Vagina (tissue), 2 donors: ENCODE data around the gene INTS11. TPM values are rescaled to one million over a fixed set of nuclear protein-coding genes. Genes with fewer than 3 reads are reported as not detected.
A peak's percentile ranks its signal among the peaks of the same experiment; 100 is the strongest.

Source experiments
- DNase-seq, 2 donors: peaks; one replicate each; pipeline ENCODE4 v3.0.0-alpha.2; 2017; ENCODE audit errors: extremely low spot score in 2 of 2
- H3K27ac ChIP-seq: fragments of 200-600 bp; sonication (generic); one replicate; pipeline ENCODE4 v1.5.1; 2019
- H3K27me3 ChIP-seq: fragments of 200-600 bp; sonication (generic); one replicate; pipeline ENCODE4 v1.5.1; 2019
- H3K36me3 ChIP-seq, 2 donors: fragments of 200-600 bp; sonication (generic); one replicate each; pipeline ENCODE4 v1.5.1; 2017 to 2019
- H3K4me1 ChIP-seq: fragments of 200-600 bp; sonication (generic); one replicate; pipeline ENCODE4 v1.5.1; 2019
- H3K4me3 ChIP-seq, 2 donors: fragments of 200-600 bp; sonication (generic); 1 replicate in 1 of 2; 2 replicates in 1 of 2; pipeline ENCODE4 v1.5.1; 2016 to 2019
- H3K9me3 ChIP-seq: fragments of 200-600 bp; sonication (generic); one replicate; pipeline ENCODE4 v1.5.1; 2019
- POLR2A ChIP-seq, 2 donors: fragments of 450-650 bp; IDR thresholded peaks; one replicate each; pipeline ENCODE4 v1.6.1; 2017; ENCODE audit warnings: antibody characterized with exemption in 2 of 2, mild to moderate bottlenecking in 2 of 2, moderate library complexity in 2 of 2
- POLR2AphosphoS5 ChIP-seq, 2 donors: sonication (generic); formaldehyde crosslinking; IDR thresholded peaks; one replicate each; pipeline ENCODE4 v1.9.0; 2017; ENCODE audit warnings: antibody characterized with exemption in 2 of 2, mild to moderate bottlenecking in 2 of 2, low read depth in 1 of 2; ENCODE audit not compliant: insufficient read depth in 1 of 2
- intact Hi-C: fragments of 100-400 bp; cut with DNase I; formaldehyde crosslinking; loops from one replicate; pipeline ENCODE4 v1.15.1; 2023
- total RNA-seq: library from RNA; depleted of rRNA; stranded (reverse); fragments of >200 nt; gene quantifications from one replicate; pipeline ENCODE4 v1.2.3, GENCODE V29; 2016
- TF ChIP-seq, protein P1 (sequence below), 3 experiments: fragments of 450-650 bp in 2 of 3; fragments of 200-600 bp in 1 of 3; sonication (generic) in 1 of 3; IDR thresholded peaks; one replicate each; pipeline ENCODE4 v1.5.1; 2017 to 2019; ENCODE audit warnings: antibody characterized with exemption in 3 of 3, mild to moderate bottlenecking in 2 of 3, moderate library complexity in 2 of 3

INTS11 gene
- total RNA-seq, 1 donor from 2014 or later, result 142 TPM

DNA sequence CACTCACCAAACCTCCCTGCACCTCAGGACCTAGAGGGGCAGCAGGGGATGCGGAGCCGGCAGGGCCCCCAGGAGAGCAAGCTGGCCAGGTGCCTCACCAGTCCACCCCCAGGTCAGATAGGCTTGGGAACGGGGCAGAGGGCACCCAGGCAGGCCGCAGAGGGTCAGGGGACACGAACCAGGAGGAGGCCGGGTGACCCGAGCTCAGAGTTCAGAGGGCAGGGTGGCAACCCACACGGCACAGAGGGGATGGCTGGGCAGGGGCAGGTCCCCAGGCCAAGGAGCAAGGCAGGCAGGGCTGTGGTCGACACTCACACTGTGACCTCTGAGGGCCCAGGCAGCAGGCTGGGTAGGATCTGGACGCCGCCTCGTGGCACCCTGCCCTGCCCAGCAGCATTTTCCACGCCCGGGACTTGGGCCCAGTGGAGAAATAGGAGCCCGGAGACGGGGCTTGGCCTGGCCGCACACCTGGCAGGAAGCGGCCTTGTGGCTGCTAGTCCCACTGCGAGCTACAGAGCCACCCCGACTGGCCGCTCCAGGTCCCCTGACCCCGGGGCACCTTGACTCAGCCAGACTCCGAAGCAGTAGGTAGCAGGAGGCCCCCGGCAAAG is 19.5 kb upstream of the INTS11 start:
- TF ChIP-seq, protein P1, sequence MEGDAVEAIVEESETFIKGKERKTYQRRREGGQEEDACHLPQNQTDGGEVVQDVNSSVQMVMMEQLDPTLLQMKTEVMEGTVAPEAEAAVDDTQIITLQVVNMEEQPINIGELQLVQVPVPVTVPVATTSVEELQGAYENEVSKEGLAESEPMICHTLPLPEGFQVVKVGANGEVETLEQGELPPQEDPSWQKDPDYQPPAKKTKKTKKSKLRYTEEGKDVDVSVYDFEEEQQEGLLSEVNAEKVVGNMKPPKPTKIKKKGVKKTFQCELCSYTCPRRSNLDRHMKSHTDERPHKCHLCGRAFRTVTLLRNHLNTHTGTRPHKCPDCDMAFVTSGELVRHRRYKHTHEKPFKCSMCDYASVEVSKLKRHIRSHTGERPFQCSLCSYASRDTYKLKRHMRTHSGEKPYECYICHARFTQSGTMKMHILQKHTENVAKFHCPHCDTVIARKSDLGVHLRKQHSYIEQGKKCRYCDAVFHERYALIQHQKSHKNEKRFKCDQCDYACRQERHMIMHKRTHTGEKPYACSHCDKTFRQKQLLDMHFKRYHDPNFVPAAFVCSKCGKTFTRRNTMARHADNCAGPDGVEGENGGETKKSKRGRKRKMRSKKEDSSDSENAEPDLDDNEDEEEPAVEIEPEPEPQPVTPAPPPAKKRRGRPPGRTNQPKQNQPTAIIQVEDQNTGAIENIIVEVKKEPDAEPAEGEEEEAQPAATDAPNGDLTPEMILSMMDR (IDR thresholded peaks at IDR 0.05), result no peak
- TF ChIP-seq POLR2AphosphoS5 (IDR thresholded peaks at IDR 0.05; ENCODE audit: insufficient read depth in 1 of 2, low read depth in 1 of 2), result no peak
- TF ChIP-seq POLR2A (IDR thresholded peaks at IDR 0.05), result no peak
- no peak for DNase-seq
- intact Hi-C loops, result no loop called here
- peaks cover 51% of the 10 kb centered on the region for H3K4me1 ChIP-seq
- no peak overlapping the region for H3K4me3 ChIP-seq
- H3K9me3 ChIP-seq, result no peaks in the 10 kb centered on the region
- peaks cover 0 to 15% of the 10 kb centered on the region in 2 donors for H3K36me3 ChIP-seq
- no peaks in the 10 kb centered on the region for H3K27me3 ChIP-seq
- H3K27ac ChIP-seq, result peak overlapping the region; percentile 81

DNA sequence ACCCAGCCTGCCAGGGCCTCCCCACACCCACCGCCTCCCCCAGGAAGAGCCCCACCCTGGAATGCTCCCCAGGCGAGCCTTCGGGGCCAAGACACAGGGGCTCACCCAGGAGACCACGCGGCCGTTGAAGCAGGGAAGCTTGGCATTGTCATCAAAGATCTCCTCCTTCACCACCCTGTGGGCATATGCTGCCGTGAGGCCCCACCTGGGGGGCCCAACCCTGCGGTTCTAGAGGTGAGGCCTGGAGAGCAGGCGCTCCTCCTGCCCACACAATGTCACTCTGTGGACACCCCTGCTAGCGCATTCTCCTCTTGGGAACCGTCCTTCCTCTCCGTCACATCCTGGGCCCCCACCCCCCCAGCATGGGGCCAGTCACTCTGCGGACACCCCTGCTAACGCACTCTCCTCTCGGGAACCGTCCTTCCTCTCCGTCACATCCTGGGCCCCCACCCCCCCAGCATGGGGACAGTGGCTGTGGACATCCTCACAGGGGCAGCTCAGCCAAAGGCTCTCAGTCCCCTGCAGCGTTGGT is 18.2 kb upstream of the INTS11 start:
- TF ChIP-seq POLR2AphosphoS5 (IDR thresholded peaks at IDR 0.05; ENCODE audit: insufficient read depth in 1 of 2, low read depth in 1 of 2) (no peak), POLR2A (IDR thresholded peaks at IDR 0.05) (no peak)
- TF ChIP-seq, protein P1 (IDR thresholded peaks at IDR 0.05), result no peak
- peaks cover 43% of the 10 kb centered on the region for H3K4me1 ChIP-seq
- no peak overlapping the region for H3K27ac ChIP-seq
- H3K4me3 ChIP-seq, result no peak overlapping the region
- no peak for DNase-seq
- intact Hi-C loops, result no loop called here
- no peaks in the 10 kb centered on the region for H3K9me3 ChIP-seq
- no peaks in the 10 kb centered on the region for H3K27me3 ChIP-seq
- peaks cover 0 to 28% of the 10 kb centered on the region in 2 donors for H3K36me3 ChIP-seq

DNA sequence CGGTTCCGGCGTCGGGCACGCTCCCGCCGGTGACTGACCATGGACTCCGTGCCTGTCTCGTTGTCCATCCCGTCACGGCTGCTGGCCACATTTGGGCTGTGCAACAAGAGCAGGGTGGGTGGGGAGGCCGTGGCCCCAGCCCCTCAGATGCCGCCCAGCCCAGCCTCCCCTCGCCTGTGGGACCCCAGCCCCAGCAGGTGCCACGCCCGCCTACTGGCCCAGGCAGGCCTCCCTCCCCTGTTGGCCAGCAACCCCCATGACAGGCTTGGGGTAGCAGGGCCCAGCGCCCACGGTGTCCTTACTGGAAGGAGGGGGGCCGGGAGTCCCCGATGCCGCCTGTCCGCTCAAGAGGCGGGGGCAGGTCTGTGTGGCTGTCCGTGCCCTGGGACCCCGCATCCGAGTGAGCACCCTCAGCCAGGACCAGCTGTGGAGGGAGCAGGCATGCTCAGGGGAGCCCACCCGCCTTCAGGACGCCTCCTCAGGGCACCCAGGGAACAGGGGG is 17.7 kb upstream of the INTS11 start:
- Histone ChIP-seq H3K27me3 (no peaks in the 10 kb centered on the region), H3K27ac (no peak overlapping the region), H3K4me1 (peaks cover 38% of the 10 kb centered on the region), H3K4me3 (no peak overlapping the region), H3K36me3 (peaks cover 0 to 33% of the 10 kb centered on the region in 2 donors), H3K9me3 (no peaks in the 10 kb centered on the region)
- TF ChIP-seq POLR2A (IDR thresholded peaks at IDR 0.05), result no peak
- TF ChIP-seq POLR2AphosphoS5 (IDR thresholded peaks at IDR 0.05; ENCODE audit: insufficient read depth in 1 of 2, low read depth in 1 of 2), result no peak
- TF ChIP-seq, protein P1 (IDR thresholded peaks at IDR 0.05), result no peak
- intact Hi-C loops, result no loop called here
- no peak for DNase-seq

DNA sequence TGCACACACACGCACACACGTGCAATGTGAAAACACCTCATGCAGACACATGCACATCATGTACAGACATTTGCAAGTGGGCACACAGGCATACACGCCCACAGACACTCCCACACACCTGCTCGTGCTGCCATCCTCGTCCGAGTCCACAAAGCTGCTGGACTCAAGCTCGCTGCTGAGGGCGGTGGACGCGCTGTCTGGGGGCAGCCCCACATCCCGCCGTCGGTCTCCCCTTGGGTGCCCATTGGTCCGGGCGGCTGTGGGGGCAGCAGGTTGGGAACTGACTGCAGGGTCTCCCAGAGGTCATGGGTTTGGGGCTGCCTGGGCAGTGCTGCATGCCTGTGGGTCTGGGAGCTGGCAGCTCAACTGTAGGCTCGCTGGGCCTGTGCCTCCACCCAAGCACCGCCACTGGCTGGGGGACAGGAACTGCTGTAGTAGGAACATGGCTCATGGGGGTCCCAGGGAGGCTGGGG is 17.1 kb upstream of the INTS11 start:
- Histone ChIP-seq H3K27ac (no peak overlapping the region), H3K4me1 (peaks cover 32% of the 10 kb centered on the region), H3K9me3 (no peaks in the 10 kb centered on the region), H3K4me3 (no peak overlapping the region), H3K27me3 (no peaks in the 10 kb centered on the region), H3K36me3 (peaks cover 0 to 33% of the 10 kb centered on the region in 2 donors)
- intact Hi-C loops, result no loop called here
- no peak for DNase-seq
- no peak for TF ChIP-seq POLR2A (IDR thresholded peaks at IDR 0.05)
- no peak for TF ChIP-seq POLR2AphosphoS5 (IDR thresholded peaks at IDR 0.05; ENCODE audit: insufficient read depth in 1 of 2, low read depth in 1 of 2)
- TF ChIP-seq, protein P1 (IDR thresholded peaks at IDR 0.05), result no peak
